ENCODE data around the gene LGALSL.
A peak's percentile ranks its signal among the peaks of the same experiment; 100 is the strongest.

Gene LGALSL

GRCh38 chr2:64474121-64474571, 20.2 kb downstream of the LGALSL start:
- DNase-seq = no peak

GRCh38 chr2:64474636-64475035, 20.7 kb downstream of the LGALSL start:
- no peak for DNase-seq

- DNase-seq = no peak
Measured at GRCh38 chr2:64477037-64477436, 23.1 kb downstream of the LGALSL start.

- DNase-seq = no peak
Measured at GRCh38 chr2:64477979-64478378, 24.0 kb downstream of the LGALSL start.

- no peak for DNase-seq
Measured at GRCh38 chr2:64478502-64479230, 24.7 kb downstream of the LGALSL start.

GRCh38 chr2:64479259-64480117, 25.5 kb downstream of the LGALSL start:
- DNase-seq = no peak

GRCh38 chr2:64481665-64482064, 27.7 kb downstream of the LGALSL start:
- no peak for DNase-seq

- no peak for DNase-seq
Measured at GRCh38 chr2:64482243-64482642, 28.3 kb downstream of the LGALSL start.

GRCh38 chr2:64482765-64483504, 29.0 kb downstream of the LGALSL start:
- no peak for DNase-seq

- DNase-seq = no peak
Measured at GRCh38 chr2:64485331-64485730, 31.4 kb downstream of the LGALSL start.

- no peak for DNase-seq
Measured at GRCh38 chr2:64485961-64486360, 32.0 kb downstream of the LGALSL start.

- no peak for DNase-seq
Measured at GRCh38 chr2:64487256-64488049, 33.5 kb downstream of the LGALSL start.

- DNase-seq = peak; percentile 86
Measured at GRCh38 chr2:64488050-64488974, 34.4 kb downstream of the LGALSL start.

- no peak for DNase-seq
Measured at GRCh38 chr2:64489081-64489751, 35.3 kb downstream of the LGALSL start.

- no peak for DNase-seq
Measured at GRCh38 chr2:64491426-64491825, 37.5 kb downstream of the LGALSL start.

GRCh38 chr2:64492272-64492671, 38.3 kb downstream of the LGALSL start:
- DNase-seq = no peak

- no peak for DNase-seq
Measured at GRCh38 chr2:64492821-64493220, 38.9 kb downstream of the LGALSL start.

GRCh38 chr2:64493788-64494187, 39.8 kb downstream of the LGALSL start:
- no peak for DNase-seq

- no peak for DNase-seq
Measured at GRCh38 chr2:64498438-64498837, 44.5 kb downstream of the LGALSL start.

- DNase-seq = no peak
Measured at GRCh38 chr2:64500549-64500948, 46.6 kb downstream of the LGALSL start.

- no peak for DNase-seq
Measured at GRCh38 chr2:64501946-64502345, 48.0 kb downstream of the LGALSL start.

All from activated CD8-positive, alpha-beta memory T cell treated with anti-CD3 and anti-CD28 coated beads, Interleukin-2, amount 50 U/mL, for 4 hours (primary cell).